Karpas-422 (cell line): ENCODE data around the gene CLEC4C. TPM values are rescaled to one million over a fixed set of nuclear protein-coding genes. Genes with fewer than 3 reads are reported as not detected.
"Not testable (repeated sequence)": the region's sequence is repeated elsewhere in the genome, so short reads cannot be mapped to it uniquely, and the experiment has no call there.

ENCODE experiments used
- DNase-seq: peaks from one replicate; pipeline ENCODE4 v3.0.0-alpha.2; 2015
- H2AFZ ChIP-seq: fragments of 200-600 bp; sonication (generic); 2 replicates; pipeline ENCODE4 v1.6.1; 2014; ENCODE audit warnings: antibody characterized with exemption, low read length, mixed read lengths
- H3K27ac ChIP-seq: fragments of 200-600 bp; sonication (generic); 2 replicates; pipeline ENCODE4 v1.5.1; 2014; ENCODE audit warnings: mild to moderate bottlenecking, low read length, moderate library complexity
- H3K27me3 ChIP-seq: fragments of 200-600 bp; sonication (generic); 2 replicates; pipeline ENCODE4 v1.6.1; 2014; ENCODE audit warnings: low read length, mixed read lengths
- H3K36me3 ChIP-seq: fragments of 200-600 bp; sonication (generic); 2 replicates; pipeline ENCODE4 v1.6.1; 2014; ENCODE audit warnings: low read length, mixed read lengths; ENCODE audit not compliant: insufficient read depth
- H3K4me1 ChIP-seq: fragments of 200-600 bp; sonication (generic); 2 replicates; pipeline ENCODE4 v1.6.1; 2014; ENCODE audit warnings: mild to moderate bottlenecking, low read length, mixed read lengths
- H3K4me2 ChIP-seq: fragments of 200-600 bp; sonication (generic); 2 replicates; pipeline ENCODE4 v1.6.1; 2014; ENCODE audit warnings: low read length, low read depth, mild to moderate bottlenecking; ENCODE audit not compliant: poor library complexity, severe bottlenecking
- H3K4me3 ChIP-seq: fragments of 200-600 bp; sonication (generic); 2 replicates; pipeline ENCODE4 v1.5.1; 2014; ENCODE audit warnings: mild to moderate bottlenecking, antibody characterized with exemption, low read length, mixed read lengths
- H3K79me2 ChIP-seq: fragments of 200-600 bp; sonication (generic); 2 replicates; pipeline ENCODE4 v1.6.1; 2014; ENCODE audit warnings: mild to moderate bottlenecking, low read length, mixed read lengths
- H3K9ac ChIP-seq: fragments of 200-600 bp; sonication (generic); 2 replicates; pipeline ENCODE4 v1.6.0; 2014; ENCODE audit warnings: low read length
- H3K9me2 ChIP-seq: fragments of 200-600 bp; sonication (generic), shearing (Covaris generic); replicated peaks from 2 replicates; pipeline ENCODE4 v1.6.0; 2014; ENCODE audit warnings: mild to moderate bottlenecking, low read length, moderate library complexity; ENCODE audit not compliant: insufficient read depth
- H3K9me3 ChIP-seq: fragments of 300-700, 200-600 bp; sonication (generic); 2 replicates; pipeline ENCODE4 v1.6.1; 2014; ENCODE audit warnings: low read length, mixed read lengths
- H4K20me1 ChIP-seq: fragments of 200-600 bp; sonication (generic); 2 replicates; pipeline ENCODE4 v1.6.1; 2014; ENCODE audit warnings: mild to moderate bottlenecking, antibody characterized with exemption, low read length, low read depth; ENCODE audit not compliant: insufficient read depth
- total RNA-seq: library from RNA; depleted of rRNA; stranded (reverse); fragments of >200 nt; shearing (Covaris generic); gene quantifications from 2 replicates; pipeline ENCODE4 v1.2.3, GENCODE V29; 2014; ENCODE audit warnings: low replicate concordance; rRNA removed

The CLEC4C gene, protein sequence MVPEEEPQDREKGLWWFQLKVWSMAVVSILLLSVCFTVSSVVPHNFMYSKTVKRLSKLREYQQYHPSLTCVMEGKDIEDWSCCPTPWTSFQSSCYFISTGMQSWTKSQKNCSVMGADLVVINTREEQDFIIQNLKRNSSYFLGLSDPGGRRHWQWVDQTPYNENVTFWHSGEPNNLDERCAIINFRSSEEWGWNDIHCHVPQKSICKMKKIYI
- not detected in 2 replicates for total RNA-seq

DNA sequence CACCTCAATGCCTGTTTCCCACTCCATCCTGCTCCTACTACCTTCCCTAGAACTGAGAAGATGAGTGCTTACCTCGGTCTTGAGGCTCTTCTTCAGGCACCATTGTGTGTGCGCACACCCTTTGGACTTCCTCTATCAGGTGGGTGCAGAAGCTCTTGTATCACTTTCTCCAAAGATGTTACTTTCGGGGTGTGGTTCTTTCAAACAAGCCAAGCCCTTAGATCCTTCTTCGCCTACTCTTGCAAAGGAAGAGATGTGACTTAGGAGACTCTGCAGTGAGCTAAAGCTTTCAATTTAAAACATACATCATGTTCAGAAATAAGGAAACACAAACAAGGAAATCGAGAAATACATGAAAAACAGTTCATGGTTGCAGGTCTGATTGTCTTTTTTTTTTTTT, at the start of gene CLEC4C:
CLEC4C (minus strand) TSS at position 130 of the 400 bp plus-strand sequence; CDS start at position 103, 27 bp downstream.
- H3K4me2 ChIP-seq: no peak within 1 kb of the TSS
- H3K27ac ChIP-seq: no peak within 1 kb of the TSS
- H3K4me3 ChIP-seq: no peak within 1 kb of the TSS
- no peak within 1 kb of the TSS for H2AFZ ChIP-seq
- H3K27me3 ChIP-seq: no peaks in the 10 kb centered on the region
- no peaks in the 10 kb centered on the region for H3K79me2 ChIP-seq
- no peaks in the 10 kb centered on the region for H3K4me1 ChIP-seq
- H3K9me2 ChIP-seq: no peaks in the 10 kb centered on the region
- no peaks in the 10 kb centered on the region for H4K20me1 ChIP-seq
- DNase-seq: no peak
- no peaks in the 10 kb centered on the region for H3K36me3 ChIP-seq
- H3K9me3 ChIP-seq: no peaks in the 10 kb centered on the region
- H3K9ac ChIP-seq: no peak within 1 kb of the TSS

DNA sequence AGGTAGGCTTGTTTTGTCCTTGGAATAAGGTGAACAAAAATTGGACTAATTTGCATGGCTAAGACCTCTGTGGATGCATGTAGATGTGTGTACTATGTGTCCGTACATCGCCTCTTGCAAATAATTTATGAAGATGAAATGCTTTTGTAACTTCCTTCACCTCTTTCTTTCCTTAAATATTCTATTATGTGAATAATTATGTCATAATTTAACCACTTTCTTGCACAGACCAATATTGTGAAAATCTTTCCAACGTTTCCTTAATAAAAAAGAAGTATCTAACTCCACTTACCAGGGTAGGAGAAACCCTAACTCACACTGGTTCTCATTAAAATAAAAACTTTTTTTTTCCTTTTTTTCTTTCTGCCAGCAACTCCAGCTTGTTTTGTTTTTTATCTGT, 46.0 kb upstream of the CLEC4C start:
- Histone ChIP-seq H4K20me1 (no peaks in the 10 kb centered on the region), H3K36me3 (no peaks in the 10 kb centered on the region), H3K9ac (no peak overlapping the region), H3K4me2 (no peak overlapping the region), H3K9me3 (no peaks in the 10 kb centered on the region), H3K27ac (no peak overlapping the region), H3K9me2 (no peaks in the 10 kb centered on the region), H3K4me1 (no peaks in the 10 kb centered on the region), H3K79me2 (no peaks in the 10 kb centered on the region), H3K27me3 (no peaks in the 10 kb centered on the region), H2AFZ (no peak overlapping the region), H3K4me3 (no peak overlapping the region)
- no peak for DNase-seq

DNA sequence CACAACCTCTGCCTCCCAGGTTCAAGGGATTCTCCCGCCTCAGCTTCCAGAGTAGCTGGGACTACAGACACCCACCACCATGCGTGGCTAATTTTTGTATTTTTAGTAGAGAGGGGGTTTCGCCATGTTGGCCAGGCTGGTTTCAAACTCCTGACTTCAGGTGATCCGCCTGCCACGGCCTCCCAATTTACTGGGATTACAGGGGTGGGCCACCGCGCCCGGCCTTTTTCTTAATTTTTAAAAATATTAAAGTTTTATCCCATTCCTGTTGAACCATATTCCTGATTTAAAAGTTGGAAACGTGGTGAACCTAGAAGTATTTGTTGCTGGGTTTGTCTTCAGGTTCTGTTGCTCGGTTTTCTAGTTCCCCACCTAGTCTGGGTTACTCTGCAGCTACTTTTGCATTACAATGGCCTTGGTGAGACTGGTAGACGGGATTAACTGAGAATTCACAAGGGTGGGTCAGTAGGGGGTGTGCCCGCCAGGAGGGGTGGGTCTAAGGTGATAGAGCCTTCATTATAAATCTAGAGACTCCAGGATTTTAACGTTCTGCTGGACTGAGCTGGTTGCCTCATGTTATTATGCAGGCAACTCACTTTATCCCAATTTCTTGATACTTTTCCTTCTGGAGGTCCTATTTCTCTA, 41.8 kb upstream of the CLEC4C start, which contains the start of gene NANOG:
NANOG (plus strand) TSS at position 519 of the 645 bp plus-strand sequence. CDS start 213 bp downstream, outside the sequence.
- H3K9me2 ChIP-seq, H3K27ac ChIP-seq, H3K9me3 ChIP-seq, H4K20me1 ChIP-seq, H2AFZ ChIP-seq, H3K4me2 ChIP-seq, H3K4me3 ChIP-seq, H3K36me3 ChIP-seq, H3K79me2 ChIP-seq, DNase-seq, H3K27me3 ChIP-seq, H3K4me1 ChIP-seq, H3K9ac ChIP-seq: not testable (repeated sequence)

DNA sequence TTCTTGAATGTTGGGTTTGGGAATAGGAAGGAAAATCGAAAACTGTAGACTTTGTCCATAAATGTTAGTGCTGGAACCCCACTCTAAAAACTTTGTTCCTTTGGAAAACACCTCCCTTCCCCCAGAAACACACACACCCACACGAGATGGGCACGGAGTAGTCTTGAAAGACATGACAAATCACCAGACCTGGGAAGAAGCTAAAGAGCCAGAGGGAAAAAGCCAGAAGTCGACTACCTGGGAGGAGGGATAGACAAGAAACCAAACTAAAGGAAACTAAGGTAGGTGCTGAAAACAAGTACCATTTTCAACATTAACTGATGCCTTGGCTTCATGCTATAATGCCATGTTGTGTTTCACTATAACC, 41.1 kb upstream of the CLEC4C start:
- Histone ChIP-seq H2AFZ (no peak overlapping the region), H3K27me3 (no peaks in the 10 kb centered on the region), H3K9me2 (no peaks in the 10 kb centered on the region), H3K4me2 (no peak overlapping the region), H3K79me2 (no peaks in the 10 kb centered on the region), H3K9me3 (no peaks in the 10 kb centered on the region), H3K36me3 (no peaks in the 10 kb centered on the region), H3K9ac (no peak overlapping the region), H3K27ac (no peak overlapping the region), H3K4me3 (no peak overlapping the region), H4K20me1 (no peaks in the 10 kb centered on the region), H3K4me1 (no peaks in the 10 kb centered on the region)
- DNase-seq: no peak

DNA sequence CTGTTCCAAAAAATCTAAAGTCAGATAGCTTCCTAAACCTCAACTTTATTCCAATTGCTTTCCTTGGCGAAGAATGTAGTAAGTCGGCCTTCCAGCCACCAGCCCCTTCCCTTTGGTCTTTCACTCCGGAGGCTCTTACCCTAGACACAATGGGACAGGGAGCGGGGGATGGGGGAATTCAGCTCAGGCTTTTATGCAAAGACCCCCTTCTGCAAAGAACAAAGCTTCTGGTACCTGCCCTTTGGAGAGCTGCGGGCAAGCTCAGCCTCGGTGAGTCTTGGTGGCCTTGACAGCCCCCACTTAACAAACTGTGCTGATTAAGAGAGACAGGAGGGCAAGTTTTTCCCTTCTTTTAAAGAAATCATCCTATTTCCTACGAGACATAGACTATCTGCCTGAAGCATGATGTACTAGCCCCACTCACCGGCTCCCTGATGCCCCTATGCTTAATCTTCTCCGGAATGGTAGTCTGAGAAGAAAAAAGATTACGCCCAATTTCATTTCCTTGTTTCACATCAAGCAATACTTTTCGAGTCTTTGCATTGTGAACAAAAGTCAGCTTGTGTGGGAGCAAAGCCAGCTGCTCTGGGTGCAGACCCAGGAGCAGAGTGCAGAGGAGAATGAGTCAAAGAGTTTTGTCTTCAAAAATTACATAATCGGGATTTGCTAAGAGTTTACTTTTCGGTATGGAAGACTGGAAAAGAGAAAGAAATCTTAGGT, 40.6 kb upstream of the CLEC4C start:
- Histone ChIP-seq H3K36me3 (no peaks in the 10 kb centered on the region), H3K4me3 (no peak overlapping the region), H3K4me2 (no peak overlapping the region), H3K4me1 (no peaks in the 10 kb centered on the region), H3K9me3 (no peaks in the 10 kb centered on the region), H3K27me3 (no peaks in the 10 kb centered on the region), H3K9me2 (no peaks in the 10 kb centered on the region), H3K9ac (no peak overlapping the region), H3K27ac (no peak overlapping the region), H4K20me1 (no peaks in the 10 kb centered on the region), H3K79me2 (no peaks in the 10 kb centered on the region), H2AFZ (no peak overlapping the region)
- DNase-seq: no peak

DNA sequence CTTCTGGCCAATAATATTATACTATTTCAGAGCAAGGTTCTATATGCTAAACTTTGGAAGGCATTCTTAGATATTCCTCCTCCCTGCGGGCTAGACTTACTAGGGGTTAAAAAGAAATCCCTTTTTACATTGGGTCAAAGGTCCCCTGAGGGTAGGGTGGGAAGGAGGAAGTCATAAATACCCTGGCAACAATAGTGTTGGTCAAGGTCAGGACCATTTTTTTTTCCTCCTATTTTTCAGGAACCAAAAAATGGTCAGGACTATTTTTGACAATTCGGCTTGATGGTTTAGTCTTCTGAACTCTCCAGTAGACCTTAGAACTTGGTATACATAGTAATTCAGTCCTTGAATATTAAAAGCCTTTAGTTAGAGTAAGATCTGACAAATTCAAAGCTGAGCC, 37.5 kb upstream of the CLEC4C start:
- Histone ChIP-seq H4K20me1 (no peaks in the 10 kb centered on the region), H3K4me2 (no peak overlapping the region), H3K27ac (no peak overlapping the region), H2AFZ (no peak overlapping the region), H3K4me3 (no peak overlapping the region), H3K27me3 (no peaks in the 10 kb centered on the region), H3K36me3 (no peaks in the 10 kb centered on the region), H3K4me1 (no peaks in the 10 kb centered on the region), H3K9me2 (no peaks in the 10 kb centered on the region), H3K79me2 (no peaks in the 10 kb centered on the region), H3K9me3 (no peaks in the 10 kb centered on the region), H3K9ac (no peak overlapping the region)
- no peak for DNase-seq

DNA sequence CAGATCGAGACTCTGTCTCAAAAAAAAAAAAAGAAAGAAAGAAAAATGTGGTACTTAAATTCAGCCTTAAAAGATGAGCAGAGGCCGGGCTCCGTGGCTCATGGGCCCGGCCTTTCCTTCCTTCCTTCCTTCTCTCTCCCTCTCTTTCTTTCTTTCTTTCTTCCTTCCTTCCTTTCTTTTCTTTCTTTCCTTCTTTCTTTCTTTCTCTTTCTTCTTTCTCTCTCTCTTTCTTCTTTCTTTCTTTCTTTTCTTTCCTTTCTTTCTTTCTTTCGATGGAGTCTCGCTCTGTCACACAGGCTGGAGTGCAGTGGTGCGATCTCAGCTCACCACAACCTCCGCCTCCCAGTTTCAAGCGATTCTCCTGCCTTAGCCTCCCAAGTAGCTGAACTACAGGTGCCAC, 36.3 kb upstream of the CLEC4C start:
- not testable (repeated sequence) for H3K4me2 ChIP-seq, H3K4me3 ChIP-seq, H3K27me3 ChIP-seq, H4K20me1 ChIP-seq, H3K36me3 ChIP-seq, H3K27ac ChIP-seq, H3K9ac ChIP-seq, H3K79me2 ChIP-seq, DNase-seq, H3K9me2 ChIP-seq, H3K4me1 ChIP-seq, H2AFZ ChIP-seq, H3K9me3 ChIP-seq

DNA sequence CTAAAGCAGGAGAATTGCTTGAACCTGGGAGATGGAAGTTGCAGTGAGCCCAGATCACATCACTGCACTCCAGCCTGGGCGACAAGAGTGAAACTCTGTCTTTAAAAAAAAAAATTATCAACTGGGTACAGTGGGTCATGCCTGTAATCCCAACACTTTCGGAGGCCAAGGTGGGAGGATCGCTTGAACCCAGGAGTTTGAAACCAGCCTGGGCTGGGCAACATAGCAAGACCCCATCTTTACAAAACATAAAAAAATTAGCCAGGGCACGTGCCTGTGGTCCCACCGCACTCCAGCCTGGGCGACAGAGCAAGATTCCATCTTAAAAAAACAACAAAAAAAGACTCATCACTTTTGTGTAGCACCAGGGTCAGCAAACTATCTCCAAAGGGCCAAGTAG, 34.9 kb upstream of the CLEC4C start:
- Histone ChIP-seq H3K4me2 (no peak overlapping the region), H3K27me3 (no peaks in the 10 kb centered on the region), H3K27ac (no peak overlapping the region), H3K4me3 (no peak overlapping the region), H4K20me1 (no peaks in the 10 kb centered on the region), H3K9ac (no peak overlapping the region), H3K36me3 (no peaks in the 10 kb centered on the region), H2AFZ (no peak overlapping the region), H3K79me2 (no peaks in the 10 kb centered on the region), H3K9me2 (no peaks in the 10 kb centered on the region), H3K9me3 (no peaks in the 10 kb centered on the region), H3K4me1 (no peaks in the 10 kb centered on the region)
- no peak for DNase-seq
